ENCODE results near the gene MROH2B.

GRCh38 chr5:40962207-40962955 is 108.8 kb downstream of the MROH2B start:
- TF ChIP-seq POLR2A (IDR thresholded peaks at IDR 0.05) (no peak), CTCF (IDR thresholded peaks at IDR 0.05) (no peak)
